Endothelial cell of umbilical vein (primary cell): Measurements from ENCODE around the gene CELSR1. TPM values are rescaled to one million over a fixed set of nuclear protein-coding genes. Genes with fewer than 3 reads are reported as not detected.

ENCODE experiments used
- BruUV-seq: library from RNA; stranded (reverse); fragments of 400-500 nt; replicated peaks from 2 replicates; lab custom pipeline; 2021; lab: Mats Ljungman, UMichigan
- CTCF ChIA-PET: fragments of 300-600, 350-600 bp; sonication (Branson Sonifier 250); formaldehyde crosslinking; loops from one replicate; lab custom pipeline; 2021; ENCODE audit warnings: antibody characterized with exemption, inconsistent platforms; lab: Charles Lee
- POLR2A ChIA-PET: fragments of 300-600, 350-600 bp; sonication (Branson Sonifier 250); formaldehyde crosslinking; loops from one replicate; lab custom pipeline; 2021; ENCODE audit warnings: antibody characterized with exemption, inconsistent platforms; lab: Charles Lee
- DNase-seq: peaks from one replicate; pipeline ENCODE4 v3.0.0-alpha.2; 2011; ENCODE audit warnings: low read depth, low spot score
- FAIRE-seq: peaks from 2 replicates; lab custom pipeline; 2011; peaks lifted over from hg19 to GRCh38; lab: Jason Lieb, UNC
- H2AFZ ChIP-seq: 2 replicates; pipeline ENCODE4 v1.6.0; 2012; ENCODE audit warnings: low read depth, low read length, control low read depth, inconsistent platforms
- H3K27ac ChIP-seq: 2 replicates; pipeline ENCODE4 v1.5.1; 2011; ENCODE audit warnings: low read depth, mild to moderate bottlenecking, control low read depth, low read length, moderate library complexity; ENCODE audit not compliant: insufficient read depth
- H3K27me3 ChIP-seq, 2 experiments: 2 replicates each; pipeline versions ENCODE4 v1.6.0 to v1.6.1; 2011; ENCODE audit warnings: low read length in 2 of 2, mixed read lengths in 1 of 2; ENCODE audit not compliant: control insufficient read depth in 2 of 2, insufficient read depth in 2 of 2
- H3K36me3 ChIP-seq, 2 experiments: 2 replicates in 1 of 2; 3 replicates in 1 of 2; pipeline ENCODE4 v1.5.1; 2011; ENCODE audit warnings: low read length in 2 of 2, mild to moderate bottlenecking in 1 of 2, moderate library complexity in 1 of 2; ENCODE audit not compliant: control insufficient read depth in 2 of 2, insufficient read depth in 2 of 2; ENCODE audit errors: extremely low read depth in 1 of 2
- H3K4me1 ChIP-seq: 3 replicates; pipeline ENCODE4 v1.5.1; 2011; ENCODE audit warnings: mild to moderate bottlenecking, low read length; ENCODE audit not compliant: control insufficient read depth, insufficient read depth; ENCODE audit errors: extremely low read depth
- H3K4me2 ChIP-seq: 2 replicates; pipeline ENCODE4 v1.6.1; 2011; ENCODE audit warnings: low read length, control low read depth, mixed read lengths; ENCODE audit not compliant: insufficient read depth
- H3K4me3 ChIP-seq, 3 experiments: fragments of 200-600 bp in 1 of 3; sonication (generic), shearing (Covaris generic) in 1 of 3; replicated peaks in 1 of 3; 2 replicates each; pipeline ENCODE4 v1.5.1; 2011 to 2016; ENCODE audit warnings: control low read depth in 3 of 3, low read length in 3 of 3, mild to moderate bottlenecking in 2 of 3, inconsistent platforms in 1 of 3, low read depth in 1 of 3, moderate library complexity in 1 of 3; ENCODE audit not compliant: insufficient read depth in 1 of 3
- H3K79me2 ChIP-seq: 2 replicates; pipeline ENCODE4 v1.6.0; 2012; ENCODE audit warnings: low read length, inconsistent platforms; ENCODE audit not compliant: control insufficient read depth, insufficient read depth
- H3K9ac ChIP-seq: replicated peaks from 2 replicates; pipeline ENCODE3; 2011; ENCODE audit warnings: low read length, control low read depth; ENCODE audit not compliant: insufficient read depth; ENCODE audit errors: extremely low read depth
- H3K9me1 ChIP-seq: replicated peaks from 3 replicates; pipeline ENCODE4 v1.6.0; 2011; ENCODE audit warnings: mild to moderate bottlenecking, low read length; ENCODE audit not compliant: control insufficient read depth, insufficient read depth; ENCODE audit errors: extremely low read depth
- H3K9me3 ChIP-seq: replicated peaks from 2 replicates; pipeline ENCODE4 v1.5.1; 2012; ENCODE audit warnings: low read length, inconsistent platforms; ENCODE audit not compliant: control insufficient read depth, insufficient read depth
- H4K20me1 ChIP-seq: replicated peaks from 2 replicates; pipeline ENCODE3; 2011; ENCODE audit warnings: mild to moderate bottlenecking, low read length; ENCODE audit not compliant: control insufficient read depth, insufficient read depth; ENCODE audit errors: extremely low read depth
- CTCF ChIP-seq, 2 donors: IDR thresholded peaks; 1 replicate in 1 of 2; 2 replicates in 1 of 2; pipeline ENCODE4 v1.5.1; 2011; ENCODE audit warnings: low read length in 2 of 2, mild to moderate bottlenecking in 2 of 2, moderate library complexity in 2 of 2, control low read depth in 1 of 2, inconsistent platforms in 1 of 2, low read depth in 1 of 2; ENCODE audit not compliant: insufficient read depth in 1 of 2; ENCODE audit errors: extremely low read depth in 1 of 2
- EZH2 ChIP-seq: IDR thresholded peaks from 2 replicates; pipeline ENCODE4 v1.6.1; 2012; ENCODE audit warnings: borderline replicate concordance, low read depth, mild to moderate bottlenecking, moderate library complexity, low read length, inconsistent platforms; ENCODE audit not compliant: severe bottlenecking
- FOS ChIP-seq: IDR thresholded peaks from 2 replicates; pipeline ENCODE4 v1.6.1; 2011; ENCODE audit warnings: mild to moderate bottlenecking, low read length, moderate library complexity, borderline replicate concordance; ENCODE audit not compliant: insufficient read depth
- GATA2 ChIP-seq: IDR thresholded peaks from 2 replicates; pipeline ENCODE4 v1.7.0; 2011; ENCODE audit warnings: low read depth, mild to moderate bottlenecking, moderate library complexity, mixed read lengths, low read length; ENCODE audit not compliant: insufficient read length, insufficient read depth
- JUN ChIP-seq: IDR thresholded peaks from 2 replicates; pipeline ENCODE4 v1.6.1; 2011; ENCODE audit warnings: borderline replicate concordance, low read depth; ENCODE audit not compliant: insufficient read length, insufficient read depth
- MAX ChIP-seq: IDR thresholded peaks from 2 replicates; pipeline ENCODE4 v1.6.1; 2011; ENCODE audit not compliant: insufficient read depth, insufficient read length
- MYC ChIP-seq: IDR thresholded peaks from one replicate; pipeline ENCODE4 v1.6.1; 2011; ENCODE audit warnings: mild to moderate bottlenecking, low read depth, low read length
- POLR2A ChIP-seq: IDR thresholded peaks from 2 replicates; pipeline ENCODE4 v1.6.1; 2012; ENCODE audit warnings: low read depth, mild to moderate bottlenecking, control low read depth, low read length
- POLR2AphosphoS5 ChIP-seq: IDR thresholded peaks from 2 replicates; pipeline ENCODE4 v1.6.1; 2012; ENCODE audit warnings: low read depth, mild to moderate bottlenecking, control low read depth, low read length, moderate library complexity; ENCODE audit not compliant: insufficient read depth
- dilution Hi-C: fragments of 300-500 bp; cut with MboI; formaldehyde crosslinking; loops from one replicate; pipeline ENCODE4 v1.15.0; 2019; ENCODE audit warnings: low sequenced_read_pairs; ENCODE audit not compliant: extremely low pct_ligation_motif_present
- intact Hi-C: fragments of 100-400 bp; cut with micrococcal nuclease; formaldehyde crosslinking; loops from one replicate; pipeline ENCODE4 v1.10.0; 2022
- polyA plus RNA-seq, 4 experiments: library from polyadenylated mRNA; depleted of rRNA in 3 of 4; stranded (reverse) in 3 of 4; unstranded in 1 of 4; fragments of >200 nt; gene quantifications; 2 replicates each; pipeline versions ENCODE4 v1.2.1 to v1.2.3, GENCODE V29; 2011 to 2012; ENCODE audit warnings: missing spikeins in 1 of 4
- total RNA-seq: library from RNA; stranded (reverse); gene quantifications from 2 replicates; pipeline ENCODE4 v1.2.3, GENCODE V29; 2021

The CELSR1 gene
- total and polyA plus RNA-seq, 2 donors (not counting 3 experiments of a cell fraction or from before 2014, with no cell fraction given), result 3.7 to 5.4 TPM

- Histone ChIP-seq H3K4me3 (no peak overlapping the region), H3K4me2 (no peak overlapping the region), H3K27ac (no peak overlapping the region), H4K20me1 (no peaks in the 10 kb centered on the region), H3K9me1 (no peaks in the 10 kb centered on the region), H3K27me3 (no peaks in the 10 kb centered on the region), H3K36me3 (no peaks in the 10 kb centered on the region), H3K4me1 (no peaks in the 10 kb centered on the region), H2AFZ (no peak overlapping the region), H3K79me2 (no peaks in the 10 kb centered on the region), H3K9me3 (no peaks in the 10 kb centered on the region), H3K9ac (no peak overlapping the region)
- dilution Hi-C loops, result no loop called here
- no peak for TF ChIP-seq POLR2AphosphoS5
- TF ChIP-seq CTCF (IDR thresholded peaks at IDR 0.05; ENCODE audit: extremely low read depth in 1 of 2, insufficient read depth in 1 of 2, low read depth in 1 of 2, low read length in 2 of 2), result no peak
- TF ChIP-seq MAX, result no peak
- TF ChIP-seq POLR2A, result no peak
- TF ChIP-seq JUN, result no peak
- no peak for TF ChIP-seq MYC
- no peak for TF ChIP-seq EZH2
- TF ChIP-seq FOS, result no peak
- no peak for TF ChIP-seq GATA2
- intact Hi-C loops, result no loop called here
- ChIA-PET CTCF (interaction anchor here (0.8 to 6.2 kb wide), 24 partner anchors 8 to 372 kb away, joined by 3 to 418 read pairs (median 8); partner anchors contain the start of genes CELSR1 and TRMU), POLR2A (no interaction called here)
- DNase-seq (no peak), FAIRE-seq (no peak)
- BruUV-seq, result no TSS peak
Measured at GRCh38 chr22:46368422-46368821, 169.0 kb downstream of the CELSR1 start.
